Rectal smooth muscle tissue (tissue), 1 donor: ENCODE data around the gene GLO1.
A peak's percentile ranks its signal among the peaks of the same experiment; 100 is the strongest.

Source experiments
- H3K27ac ChIP-seq: one replicate; pipeline ENCODE4 v1.7.0; 2013; ENCODE audit warnings: low read depth, low read length, inconsistent platforms
- H3K27me3 ChIP-seq: one replicate; pipeline ENCODE4 v1.7.0; 2013; ENCODE audit warnings: low read length; ENCODE audit not compliant: control insufficient read depth, insufficient read depth
- H3K36me3 ChIP-seq: one replicate; pipeline ENCODE4 v1.7.0; 2013; ENCODE audit warnings: low read length; ENCODE audit not compliant: control insufficient read depth, insufficient read depth
- H3K4me1 ChIP-seq: one replicate; pipeline ENCODE4 v1.7.0; 2013; ENCODE audit warnings: low read length; ENCODE audit not compliant: control insufficient read depth, insufficient read depth
- H3K4me3 ChIP-seq: one replicate; pipeline ENCODE4 v1.7.0; 2013; ENCODE audit warnings: low read length
- H3K9ac ChIP-seq: one replicate; pipeline ENCODE4 v1.7.0; 2013; ENCODE audit warnings: low read length

Gene GLO1

DNA sequence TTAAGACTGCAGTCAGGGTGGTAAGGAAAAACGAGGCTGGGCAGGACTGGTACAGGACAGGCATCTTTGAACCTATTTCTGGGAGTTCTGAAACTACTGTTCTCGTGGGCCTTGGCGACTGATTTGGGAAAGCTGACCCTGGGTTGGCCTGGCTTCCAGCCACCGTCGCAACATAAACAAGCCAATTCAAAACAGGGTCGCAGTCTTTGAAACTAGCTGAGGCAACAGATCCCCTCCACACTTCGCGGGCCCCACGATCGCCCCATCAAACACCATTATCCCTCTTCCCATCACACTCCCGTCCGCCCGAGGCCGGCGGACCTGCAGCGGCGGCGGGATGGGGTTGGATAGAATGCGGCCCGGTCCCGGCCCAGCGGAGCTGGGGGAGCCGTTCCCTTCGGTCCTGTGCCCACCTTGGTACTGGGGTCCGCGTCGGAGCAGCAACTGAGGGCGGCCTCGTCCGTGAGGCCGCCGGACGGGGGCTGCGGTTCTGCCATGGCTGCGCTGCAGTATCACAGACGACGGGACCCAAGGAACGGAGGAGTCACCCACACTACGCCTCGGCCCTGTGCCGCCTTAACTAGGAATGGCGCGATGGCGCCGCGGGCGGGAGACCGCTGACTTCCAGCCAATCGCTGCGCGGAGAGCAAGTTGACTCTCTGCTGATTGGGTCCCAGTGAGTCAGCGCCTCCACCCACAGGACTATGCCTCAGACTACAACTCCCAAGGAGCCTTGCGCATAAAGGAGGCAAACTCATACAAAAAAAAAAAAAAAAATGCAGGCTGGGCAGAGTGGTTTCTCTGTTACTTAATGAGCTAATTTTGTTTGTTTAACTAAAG is at the start of gene GLO1:
Gene GLO1, minus strand, starts transcription at position 588 of the 840 bp plus-strand sequence. Its CDS starts 91 bp downstream, at position 497.
- H3K27ac ChIP-seq = peak within 1 kb of the TSS; percentile 91
- H3K4me1 ChIP-seq = no peaks in the 10 kb centered on the region
- H3K4me3 ChIP-seq = peak within 1 kb of the TSS; percentile 85
- H3K36me3 ChIP-seq = no peaks in the 10 kb centered on the region
- peak within 1 kb of the TSS; percentile 96 for H3K9ac ChIP-seq
- H3K27me3 ChIP-seq = no peaks in the 10 kb centered on the region

DNA sequence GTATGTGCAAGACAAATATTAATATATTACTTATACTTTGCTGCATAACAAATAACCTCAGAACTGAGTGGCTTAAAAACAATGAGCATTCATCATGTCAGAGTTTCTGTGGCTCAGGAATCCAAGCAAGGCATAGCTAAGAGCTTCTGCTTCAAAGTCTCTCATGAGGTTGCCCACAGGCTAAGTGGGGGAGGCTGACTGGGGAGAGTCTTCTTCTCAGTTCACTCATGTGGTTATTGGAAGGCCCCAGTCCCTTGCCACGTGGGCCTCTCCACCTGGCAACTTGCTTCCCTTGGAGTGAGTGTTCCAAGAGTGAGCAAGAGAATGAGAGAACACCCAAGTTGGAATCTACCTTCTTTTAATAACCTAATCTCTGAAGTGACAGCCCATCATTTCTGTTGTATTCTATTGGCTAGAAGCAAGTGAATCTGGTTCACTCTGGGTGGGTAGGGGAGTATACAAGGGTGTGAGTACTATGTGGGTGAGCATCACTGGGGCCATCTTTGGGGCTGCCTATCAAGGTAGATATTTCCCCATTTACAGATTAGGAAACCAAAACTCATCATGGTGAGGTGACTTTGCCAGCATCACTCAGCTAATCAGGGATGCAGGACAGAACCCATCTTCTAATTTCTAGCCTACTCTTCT is 48.1 kb upstream of the GLO1 start:
- Histone ChIP-seq H3K4me1 (no peaks in the 10 kb centered on the region), H3K36me3 (no peaks in the 10 kb centered on the region), H3K27me3 (no peaks in the 10 kb centered on the region), H3K27ac (no peak overlapping the region), H3K9ac (no peak overlapping the region), H3K4me3 (no peak overlapping the region)

DNA sequence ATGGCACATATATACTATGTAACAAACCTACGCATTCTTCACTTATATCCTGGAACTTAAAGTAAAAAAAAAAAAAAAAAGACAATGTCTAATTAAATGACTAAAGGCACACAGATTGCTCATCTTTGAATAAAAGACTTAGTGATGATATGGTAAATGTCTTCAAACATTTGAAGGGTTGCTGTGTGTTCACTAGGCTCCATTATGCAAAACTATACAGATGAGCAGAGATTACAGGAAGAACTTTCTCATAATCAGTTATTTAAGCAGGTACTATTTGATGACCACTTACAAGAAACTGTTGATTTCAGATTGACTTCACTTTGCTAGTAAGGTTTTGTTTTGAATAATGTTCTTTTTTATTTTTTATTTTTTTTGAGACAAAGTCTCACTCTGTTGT is 46.5 kb upstream of the GLO1 start:
- Histone ChIP-seq H3K4me3 (no peak overlapping the region), H3K36me3 (no peaks in the 10 kb centered on the region), H3K4me1 (no peaks in the 10 kb centered on the region), H3K9ac (no peak overlapping the region), H3K27me3 (no peaks in the 10 kb centered on the region), H3K27ac (no peak overlapping the region)

DNA sequence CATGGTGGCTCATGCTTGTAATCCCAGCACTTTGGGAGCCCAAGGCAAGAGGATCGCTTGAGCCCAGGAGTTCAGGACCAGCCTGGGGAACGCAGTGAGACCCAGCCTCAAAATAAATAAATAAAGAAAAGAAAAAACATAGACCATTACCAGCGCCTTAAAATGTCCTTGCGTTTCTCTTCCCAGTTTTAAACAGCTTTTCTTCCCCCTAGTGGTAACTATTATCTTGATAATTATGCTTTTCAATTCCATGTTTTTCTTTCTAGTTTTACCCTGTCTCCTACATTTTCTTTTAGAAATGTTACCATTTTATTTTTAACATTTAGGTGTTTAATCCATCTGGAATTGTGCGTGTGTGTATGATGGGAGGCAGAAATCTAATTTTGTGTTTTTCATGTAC is 36.6 kb upstream of the GLO1 start:
- Histone ChIP-seq H3K27me3 (no peaks in the 10 kb centered on the region), H3K4me3 (no peak overlapping the region), H3K4me1 (no peaks in the 10 kb centered on the region), H3K9ac (no peak overlapping the region), H3K27ac (no peak overlapping the region), H3K36me3 (no peaks in the 10 kb centered on the region)

DNA sequence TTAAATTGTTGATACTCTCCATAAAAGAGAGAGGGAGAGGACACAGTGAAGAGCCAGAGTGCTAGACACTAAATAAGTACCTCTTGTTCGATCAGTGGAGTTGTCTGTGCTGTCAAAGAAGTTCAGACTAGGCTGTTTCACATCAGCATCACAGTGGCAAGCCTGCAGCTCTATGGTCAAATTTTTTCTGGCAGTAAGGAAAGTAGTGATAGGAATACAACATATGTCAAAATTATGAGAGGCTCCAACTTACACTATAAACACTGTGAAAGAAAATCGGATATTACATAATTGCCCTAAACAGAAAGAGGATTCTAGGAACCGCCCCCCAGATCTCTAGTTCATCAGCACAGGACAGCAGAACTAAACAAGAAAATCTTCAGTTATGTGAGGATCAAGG is 35.3 kb upstream of the GLO1 start:
- Histone ChIP-seq H3K4me3 (no peak overlapping the region), H3K36me3 (no peaks in the 10 kb centered on the region), H3K4me1 (no peaks in the 10 kb centered on the region), H3K27me3 (no peaks in the 10 kb centered on the region), H3K9ac (no peak overlapping the region), H3K27ac (no peak overlapping the region)

DNA sequence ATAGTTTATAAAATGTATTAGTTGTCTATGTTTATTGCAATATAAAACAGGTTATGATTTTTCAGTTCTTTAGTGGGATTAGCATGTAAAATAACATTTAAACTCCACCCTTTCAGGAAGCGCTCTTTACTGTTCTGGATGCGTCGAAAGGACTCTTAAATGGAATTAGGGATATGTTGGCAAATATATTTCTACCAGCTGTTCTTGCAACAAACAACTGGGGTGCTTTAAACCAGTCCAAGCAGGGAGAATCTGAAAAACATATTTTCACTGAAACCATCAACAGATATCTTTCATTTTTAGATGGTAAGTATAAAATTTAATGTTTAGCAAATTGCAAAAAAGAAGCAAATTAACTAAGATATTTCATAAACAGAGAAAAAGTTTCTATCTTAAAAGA is 34.0 kb upstream of the GLO1 start:
- no peaks in the 10 kb centered on the region for H3K4me1 ChIP-seq
- no peak overlapping the region for H3K4me3 ChIP-seq
- no peak overlapping the region for H3K27ac ChIP-seq
- no peaks in the 10 kb centered on the region for H3K36me3 ChIP-seq
- no peaks in the 10 kb centered on the region for H3K27me3 ChIP-seq
- H3K9ac ChIP-seq = no peak overlapping the region

DNA sequence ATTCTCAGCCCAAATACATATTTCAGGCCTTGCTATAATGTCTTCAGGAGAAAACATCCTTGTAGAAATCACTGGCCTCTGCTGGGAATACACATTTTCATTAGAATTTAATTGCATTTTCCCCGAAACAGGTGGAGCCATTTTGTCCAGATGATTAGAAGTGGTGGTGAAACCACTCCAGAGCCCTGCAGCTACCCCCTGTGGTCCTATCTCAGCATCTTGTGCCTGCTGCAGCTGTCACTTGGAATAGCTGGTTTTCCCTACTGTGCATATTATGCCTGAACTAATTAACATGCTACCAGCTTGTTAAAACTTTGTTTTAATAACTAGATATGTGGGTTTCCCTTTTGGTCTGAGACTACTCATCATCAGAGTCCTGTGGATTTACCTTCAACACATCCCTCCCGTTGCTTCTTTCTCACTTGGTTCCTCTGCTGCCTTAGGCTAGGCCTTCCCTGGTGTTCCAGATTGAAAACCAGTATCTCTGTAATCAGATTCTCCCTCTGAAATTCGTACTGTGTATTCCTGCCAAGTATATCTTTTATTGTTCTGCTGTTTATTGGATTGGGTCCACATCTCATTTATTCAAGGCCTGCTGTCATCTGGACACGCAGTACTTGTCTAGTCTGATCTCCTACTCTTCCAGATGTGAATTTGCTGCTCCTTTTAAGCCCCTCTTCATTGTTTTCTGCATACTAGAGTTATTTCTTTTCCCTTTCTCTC is 27.4 kb upstream of the GLO1 start:
- Histone ChIP-seq H3K36me3 (no peaks in the 10 kb centered on the region), H3K4me1 (peaks cover 4% of the 10 kb centered on the region), H3K27me3 (no peaks in the 10 kb centered on the region), H3K4me3 (no peak overlapping the region), H3K9ac (no peak overlapping the region), H3K27ac (no peak overlapping the region)

DNA sequence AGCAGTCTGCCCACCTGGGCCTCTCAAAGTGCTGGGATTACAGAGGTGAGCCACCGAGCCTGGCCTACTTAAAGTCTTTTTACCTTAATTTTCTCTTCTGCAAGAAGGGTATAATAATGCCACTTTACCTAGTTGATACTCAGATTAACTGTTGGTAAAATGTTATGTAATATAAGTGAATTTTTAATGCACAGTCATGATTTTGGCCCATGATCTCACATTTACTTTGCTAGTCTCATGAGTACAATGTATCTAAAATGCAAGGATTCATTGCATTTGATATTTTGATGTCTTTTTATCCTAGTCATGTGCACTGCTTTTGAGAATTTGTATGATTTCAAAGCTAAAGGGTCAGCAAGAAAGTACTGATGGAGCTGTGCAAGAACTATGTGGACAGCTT is 25.3 kb upstream of the GLO1 start:
- Histone ChIP-seq H3K9ac (no peak overlapping the region), H3K27me3 (no peaks in the 10 kb centered on the region), H3K36me3 (no peaks in the 10 kb centered on the region), H3K4me3 (no peak overlapping the region), H3K4me1 (peaks cover 4% of the 10 kb centered on the region), H3K27ac (no peak overlapping the region)

DNA sequence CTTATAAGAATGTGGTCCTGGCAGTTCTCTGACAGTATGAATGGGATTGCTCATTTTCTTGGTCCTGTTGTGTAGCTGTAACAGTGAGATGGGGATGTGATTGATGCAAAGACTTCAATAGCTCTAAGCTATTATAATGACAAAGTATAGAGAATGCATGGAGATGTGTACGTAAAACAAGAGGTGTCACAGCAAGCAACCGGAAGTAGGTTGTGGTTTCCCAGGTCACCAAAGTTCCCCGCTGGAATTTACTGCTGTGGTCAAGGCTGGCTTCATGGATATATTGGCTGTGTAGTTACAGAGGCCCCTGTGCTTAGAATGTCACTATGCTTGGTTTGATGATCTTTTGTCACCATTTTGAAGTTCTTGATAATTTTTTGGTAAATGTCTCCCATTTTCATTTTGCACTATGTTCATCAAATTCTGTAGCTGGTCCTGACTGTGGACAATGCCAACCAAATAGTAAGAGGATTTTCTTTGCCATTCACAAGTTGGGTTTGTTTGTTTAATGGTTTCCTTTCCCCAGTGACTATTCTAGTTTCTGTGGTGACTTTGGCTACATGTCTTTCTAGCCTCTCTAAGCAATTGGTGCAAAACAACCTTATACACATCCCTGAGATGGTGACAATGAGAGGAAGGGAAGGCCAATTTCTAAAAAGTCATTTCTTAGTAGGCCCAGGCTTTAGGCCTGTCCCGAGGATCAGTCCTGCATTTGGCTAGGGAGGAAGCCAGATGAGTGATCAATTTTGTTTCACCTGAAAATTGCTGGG is 22.7 kb upstream of the GLO1 start:
- H3K4me3 ChIP-seq = no peak overlapping the region
- H3K27me3 ChIP-seq = no peaks in the 10 kb centered on the region
- no peak overlapping the region for H3K27ac ChIP-seq
- no peaks in the 10 kb centered on the region for H3K36me3 ChIP-seq
- H3K9ac ChIP-seq = no peak overlapping the region
- peaks cover 2% of the 10 kb centered on the region for H3K4me1 ChIP-seq

DNA sequence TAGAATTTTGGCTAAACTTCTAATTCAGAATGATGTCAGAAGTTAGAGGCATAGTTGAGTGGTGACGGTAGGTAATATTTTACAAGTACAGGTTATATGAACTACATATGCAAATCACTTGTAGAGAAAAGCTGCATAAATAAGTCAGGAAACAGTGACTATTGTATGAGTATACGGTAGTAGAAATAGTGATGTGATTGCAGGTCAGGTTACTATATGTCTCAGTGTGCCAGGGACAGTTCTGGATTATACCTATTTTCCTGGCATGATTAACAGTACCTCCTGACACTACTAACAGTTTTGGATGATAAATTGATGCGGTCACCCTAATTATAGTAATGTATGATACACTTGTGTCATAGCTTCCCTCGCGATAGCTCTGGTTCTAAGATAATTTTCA is 21.4 kb upstream of the GLO1 start:
- Histone ChIP-seq H3K4me3 (no peak overlapping the region), H3K27me3 (no peaks in the 10 kb centered on the region), H3K4me1 (no peaks in the 10 kb centered on the region), H3K27ac (no peak overlapping the region), H3K9ac (no peak overlapping the region), H3K36me3 (no peaks in the 10 kb centered on the region)

DNA sequence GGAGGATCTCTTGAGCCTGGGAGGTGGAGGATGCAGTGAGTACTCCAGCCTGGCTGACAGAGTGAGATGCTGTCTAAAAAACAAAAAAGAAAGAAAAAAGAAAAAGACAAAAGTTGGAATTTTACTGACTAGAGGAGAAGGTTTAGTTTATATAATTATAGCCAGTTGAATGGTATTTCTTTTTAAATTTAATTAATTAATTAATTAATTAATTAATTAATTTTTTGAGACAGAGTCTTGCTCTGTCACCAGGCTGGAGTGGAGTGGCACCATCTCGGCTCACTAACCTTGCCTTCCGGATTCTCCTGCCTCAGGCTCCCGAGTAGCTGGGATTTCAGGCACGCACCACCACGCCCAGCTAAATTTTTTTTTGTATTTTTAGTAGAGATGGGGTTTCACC is 20.8 kb upstream of the GLO1 start:
- Histone ChIP-seq H3K4me3 (no peak overlapping the region), H3K27ac (no peak overlapping the region), H3K4me1 (no peaks in the 10 kb centered on the region), H3K27me3 (no peaks in the 10 kb centered on the region), H3K36me3 (no peaks in the 10 kb centered on the region), H3K9ac (no peak overlapping the region)

DNA sequence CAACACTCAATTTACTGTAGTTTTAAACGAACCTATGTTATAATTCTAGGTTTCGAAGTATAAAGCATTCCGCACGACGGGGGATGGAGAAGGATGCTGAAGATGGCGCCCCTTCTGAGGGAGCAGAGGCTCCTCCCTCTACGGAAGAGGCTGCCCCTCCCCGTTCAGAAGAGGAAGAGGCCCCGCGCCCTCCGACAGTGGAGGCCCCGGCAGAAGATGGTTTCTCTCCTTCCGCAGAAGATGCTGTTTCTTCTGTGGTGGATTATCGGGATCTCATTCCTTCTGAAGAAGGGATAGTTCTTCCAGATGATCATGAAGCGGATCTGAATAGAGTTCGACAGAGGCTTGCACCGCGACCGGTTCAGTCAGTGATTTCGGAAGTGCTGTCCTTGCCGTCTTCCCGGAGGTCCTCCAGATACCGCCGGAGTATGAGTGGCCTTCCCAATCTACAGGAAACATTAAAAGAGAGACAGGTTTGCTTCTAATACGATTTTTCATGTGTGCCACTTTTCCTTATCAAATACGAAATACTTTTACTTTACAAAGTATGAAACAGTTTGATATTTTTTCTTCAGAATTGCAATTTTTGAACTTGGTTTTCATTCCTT is 19.9 kb upstream of the GLO1 start:
- Histone ChIP-seq H3K4me3 (no peak overlapping the region), H3K4me1 (no peaks in the 10 kb centered on the region), H3K27ac (no peak overlapping the region), H3K36me3 (no peaks in the 10 kb centered on the region), H3K9ac (no peak overlapping the region), H3K27me3 (no peaks in the 10 kb centered on the region)
